Thyroid gland (tissue), 4 donors: ENCODE measurements around the gene AGTPBP1.

Experiments used
- POLR2A ChIP-seq, 2 donors: fragments of 450-650 bp; IDR thresholded peaks; one replicate each; pipeline ENCODE4 v1.6.1; 2017; ENCODE audit warnings: antibody characterized with exemption in 2 of 2, mild to moderate bottlenecking in 2 of 2, moderate library complexity in 1 of 2
- TF ChIP-seq, protein P1 (sequence below), 6 experiments: fragments of 200-600 bp in 3 of 6; fragments of 450-650 bp in 3 of 6; sonication (generic) in 3 of 6; IDR thresholded peaks; one replicate each; pipeline ENCODE4 v1.5.1; 2016 to 2019; ENCODE audit warnings: antibody characterized with exemption in 6 of 6, mild to moderate bottlenecking in 2 of 6, inconsistent platforms in 1 of 6, moderate library complexity in 1 of 6

DNA sequence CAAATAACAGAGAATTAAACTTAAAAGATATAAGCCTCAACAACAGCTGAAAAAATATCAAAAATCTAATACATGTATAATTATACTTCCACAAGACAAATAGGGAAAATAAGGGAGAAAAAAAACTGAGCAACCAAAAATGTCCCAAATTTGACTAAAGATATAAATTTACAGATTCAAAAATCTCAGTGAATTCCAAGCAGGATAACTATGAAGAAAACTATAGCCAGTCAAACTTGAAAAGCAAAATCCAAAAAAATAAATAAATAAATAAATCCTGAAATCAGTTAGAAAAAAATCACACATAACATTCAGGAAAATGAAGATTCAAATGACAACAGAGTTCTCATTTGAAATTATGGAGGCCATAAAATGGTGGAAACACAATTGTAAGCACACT is 56.7 kb downstream of the AGTPBP1 start:
- TF ChIP-seq, protein P1, sequence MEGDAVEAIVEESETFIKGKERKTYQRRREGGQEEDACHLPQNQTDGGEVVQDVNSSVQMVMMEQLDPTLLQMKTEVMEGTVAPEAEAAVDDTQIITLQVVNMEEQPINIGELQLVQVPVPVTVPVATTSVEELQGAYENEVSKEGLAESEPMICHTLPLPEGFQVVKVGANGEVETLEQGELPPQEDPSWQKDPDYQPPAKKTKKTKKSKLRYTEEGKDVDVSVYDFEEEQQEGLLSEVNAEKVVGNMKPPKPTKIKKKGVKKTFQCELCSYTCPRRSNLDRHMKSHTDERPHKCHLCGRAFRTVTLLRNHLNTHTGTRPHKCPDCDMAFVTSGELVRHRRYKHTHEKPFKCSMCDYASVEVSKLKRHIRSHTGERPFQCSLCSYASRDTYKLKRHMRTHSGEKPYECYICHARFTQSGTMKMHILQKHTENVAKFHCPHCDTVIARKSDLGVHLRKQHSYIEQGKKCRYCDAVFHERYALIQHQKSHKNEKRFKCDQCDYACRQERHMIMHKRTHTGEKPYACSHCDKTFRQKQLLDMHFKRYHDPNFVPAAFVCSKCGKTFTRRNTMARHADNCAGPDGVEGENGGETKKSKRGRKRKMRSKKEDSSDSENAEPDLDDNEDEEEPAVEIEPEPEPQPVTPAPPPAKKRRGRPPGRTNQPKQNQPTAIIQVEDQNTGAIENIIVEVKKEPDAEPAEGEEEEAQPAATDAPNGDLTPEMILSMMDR (IDR thresholded peaks at IDR 0.05), result no peak
- no peak for TF ChIP-seq POLR2A (IDR thresholded peaks at IDR 0.05)
